H9 (cell line): Measurements from ENCODE around the gene INPP5F. TPM values are rescaled to one million over a fixed set of nuclear protein-coding genes. Genes with fewer than 3 reads are reported as not detected.

Experiments
- DNase-seq: peaks from one replicate; pipeline ENCODE4 v3.0.0-alpha.2; 2017
- H2AFZ ChIP-seq: one replicate; pipeline ENCODE4 v1.6.1; 2013; ENCODE audit warnings: mild to moderate bottlenecking, low read length, control low read depth, moderate library complexity
- H2AK5ac ChIP-seq: 2 replicates; pipeline ENCODE4 v1.6.1; 2013; ENCODE audit warnings: low read length, control low read depth, mixed read lengths; ENCODE audit not compliant: insufficient read length
- H2BK120ac ChIP-seq: one replicate; pipeline ENCODE4 v1.6.1; 2013; ENCODE audit warnings: low read depth, mild to moderate bottlenecking, low read length, control low read depth, inconsistent platforms; ENCODE audit not compliant: poor library complexity, severe bottlenecking
- H2BK12ac ChIP-seq: 2 replicates; pipeline ENCODE4 v1.6.1; 2013; ENCODE audit warnings: low read length, control low read depth, mixed read lengths, low read depth; ENCODE audit not compliant: insufficient read length
- H2BK15ac ChIP-seq: 2 replicates; pipeline ENCODE4 v1.6.1; 2013; ENCODE audit warnings: low read depth, low read length, control low read depth
- H2BK20ac ChIP-seq: one replicate; pipeline ENCODE4 v1.6.1; 2013; ENCODE audit warnings: low read depth, mild to moderate bottlenecking, low read length, control low read depth, inconsistent platforms; ENCODE audit not compliant: poor library complexity, severe bottlenecking
- H2BK5ac ChIP-seq: 2 replicates; pipeline ENCODE4 v1.6.1; 2013; ENCODE audit warnings: low read length, control low read depth, mixed read lengths; ENCODE audit not compliant: insufficient read length
- H3K14ac ChIP-seq: 2 replicates; pipeline ENCODE4 v1.6.1; 2013; ENCODE audit warnings: low read length, control low read depth; ENCODE audit not compliant: insufficient read depth
- H3K18ac ChIP-seq: 2 replicates; pipeline ENCODE4 v1.6.1; 2013; ENCODE audit warnings: low read depth, mild to moderate bottlenecking, mixed read lengths, low read length, control low read depth; ENCODE audit not compliant: insufficient read length
- H3K23ac ChIP-seq: 2 replicates; pipeline ENCODE4 v1.6.1; 2013; ENCODE audit warnings: low read length, control low read depth, mixed read lengths, low read depth; ENCODE audit not compliant: insufficient read length
- H3K23me2 ChIP-seq: 2 replicates; pipeline ENCODE4 v1.6.1; 2013; ENCODE audit warnings: low read depth, mild to moderate bottlenecking, mixed read lengths, low read length, control low read depth; ENCODE audit not compliant: insufficient read length, poor library complexity, severe bottlenecking
- H3K27ac ChIP-seq: 2 replicates; pipeline ENCODE4 v1.5.1; 2013; ENCODE audit warnings: low read length, control low read depth, mixed read lengths, low read depth; ENCODE audit not compliant: insufficient read length
- H3K27me3 ChIP-seq: 2 replicates; pipeline ENCODE4 v1.6.1; 2013; ENCODE audit warnings: low read length, control low read depth, inconsistent platforms; ENCODE audit not compliant: insufficient read depth
- H3K4ac ChIP-seq: 2 replicates; pipeline ENCODE4 v1.6.1; 2013; ENCODE audit warnings: low read depth, mild to moderate bottlenecking, control low read depth, inconsistent platforms, low read length, moderate library complexity
- H3K4me1 ChIP-seq: 2 replicates; pipeline ENCODE4 v1.6.1; 2013; ENCODE audit warnings: low read length, control low read depth, inconsistent platforms; ENCODE audit not compliant: insufficient read depth
- H3K4me2 ChIP-seq: 2 replicates; pipeline ENCODE4 v1.6.1; 2013; ENCODE audit warnings: low read length, control low read depth, mixed read lengths; ENCODE audit not compliant: insufficient read length, insufficient read depth
- H3K56ac ChIP-seq: 2 replicates; pipeline ENCODE4 v1.6.1; 2013; ENCODE audit warnings: low read depth, mild to moderate bottlenecking, mixed read lengths, low read length, control low read depth; ENCODE audit not compliant: insufficient read length
- H3K79me1 ChIP-seq: 2 replicates; pipeline ENCODE4 v1.6.1; 2013; ENCODE audit warnings: low read depth, mild to moderate bottlenecking, moderate library complexity, low read length, control low read depth, inconsistent platforms; ENCODE audit not compliant: insufficient read depth, poor library complexity, severe bottlenecking
- H3K79me2 ChIP-seq: 2 replicates; pipeline ENCODE4 v1.6.1; 2013; ENCODE audit warnings: low read length, control low read depth, inconsistent platforms; ENCODE audit not compliant: insufficient read depth
- H3K9ac ChIP-seq: 2 replicates; pipeline ENCODE4 v1.6.1; 2013; ENCODE audit warnings: low read length, control low read depth, mixed read lengths; ENCODE audit not compliant: insufficient read length; ENCODE audit errors: extremely low read depth
- H3K9me3 ChIP-seq: one replicate; pipeline ENCODE4 v1.6.1; 2013; ENCODE audit warnings: low read depth, low read length, inconsistent platforms; ENCODE audit not compliant: control insufficient read depth
- H3T11ph ChIP-seq: one replicate; pipeline ENCODE4 v1.6.1; 2013; ENCODE audit warnings: mild to moderate bottlenecking, low read length, control low read depth, inconsistent platforms
- H4K20me1 ChIP-seq: one replicate; pipeline ENCODE4 v1.6.1; 2013; ENCODE audit not compliant: control insufficient read depth, insufficient read length, insufficient read depth
- H4K5ac ChIP-seq: 2 replicates; pipeline ENCODE4 v1.6.1; 2013; ENCODE audit warnings: low read depth, mild to moderate bottlenecking, mixed read lengths, low read length, control low read depth; ENCODE audit not compliant: insufficient read length
- H4K8ac ChIP-seq: replicated peaks from 2 replicates; pipeline ENCODE4 v1.6.1; 2013; ENCODE audit warnings: low read length, control low read depth, mixed read lengths, low read depth; ENCODE audit not compliant: insufficient read length
- H4K91ac ChIP-seq: 2 replicates; pipeline ENCODE4 v1.6.1; 2013; ENCODE audit warnings: low read depth, mild to moderate bottlenecking, moderate library complexity, mixed read lengths, low read length, control low read depth; ENCODE audit not compliant: insufficient read length
- H3K27ac Mint-ChIP-seq, 3 experiments: 2 replicates in 2 of 3; 3 replicates in 1 of 3; pipeline ENCODE4 v1.8.0; 2020 to 2021; ENCODE audit warnings: mixed read lengths in 3 of 3, mild to moderate bottlenecking in 1 of 3, moderate library complexity in 1 of 3
- H3K27me3 Mint-ChIP-seq: 2 replicates; pipeline ENCODE4 v1.8.0; 2021; ENCODE audit warnings: low read depth, mild to moderate bottlenecking, moderate library complexity, mixed read lengths
- H3K36me3 Mint-ChIP-seq, 3 experiments: 2 replicates in 2 of 3; 3 replicates in 1 of 3; pipeline ENCODE4 v1.8.0; 2020 to 2021; ENCODE audit warnings: low read depth in 3 of 3, mixed read lengths in 3 of 3; ENCODE audit not compliant: insufficient read depth in 1 of 3
- H3K4me1 Mint-ChIP-seq, 2 experiments: 2 replicates each; pipeline ENCODE4 v1.8.0; 2020; ENCODE audit warnings: mixed read lengths in 2 of 2
- H3K4me3 Mint-ChIP-seq, 2 experiments: 2 replicates in 1 of 2; 3 replicates in 1 of 2; pipeline ENCODE4 v1.8.0; 2020 to 2021; ENCODE audit warnings: mild to moderate bottlenecking in 2 of 2, mixed read lengths in 2 of 2, moderate library complexity in 1 of 2
- H3K9me3 Mint-ChIP-seq, 2 experiments: 2 replicates in 1 of 2; 3 replicates in 1 of 2; pipeline ENCODE4 v1.8.0; 2020; ENCODE audit warnings: mild to moderate bottlenecking in 2 of 2, mixed read lengths in 2 of 2, moderate library complexity in 1 of 2
- WGBS: extraction: QIAGEN DNeasy Blood & Tissue Kit; methylation state at CpG from one replicate; pipeline ENCODE4 v1.1.7; 2013; ENCODE audit warnings: missing lambda C conversion rate, low lambda C conversion rate, mixed read lengths; ENCODE audit not compliant: insufficient read length; ENCODE audit errors: extremely low coverage; 5-methylcytosine and 5-hydroxymethylcytosine counted together
- total RNA-seq: library from RNA; stranded (reverse); gene quantifications from 2 replicates; pipeline ENCODE4 v1.2.1, GENCODE V29; 2021
- TF ChIP-seq, protein P1 (sequence below): fragments of 200-600 bp; sonication (generic); conservative IDR thresholded peaks from 3 replicates; pipeline ENCODE4 v1.8.0; 2021; ENCODE audit warnings: antibody characterized with exemption, mild to moderate bottlenecking

INPP5F gene
- total RNA-seq, 1 experiment from 2014 or later, result 108 TPM

DNA sequence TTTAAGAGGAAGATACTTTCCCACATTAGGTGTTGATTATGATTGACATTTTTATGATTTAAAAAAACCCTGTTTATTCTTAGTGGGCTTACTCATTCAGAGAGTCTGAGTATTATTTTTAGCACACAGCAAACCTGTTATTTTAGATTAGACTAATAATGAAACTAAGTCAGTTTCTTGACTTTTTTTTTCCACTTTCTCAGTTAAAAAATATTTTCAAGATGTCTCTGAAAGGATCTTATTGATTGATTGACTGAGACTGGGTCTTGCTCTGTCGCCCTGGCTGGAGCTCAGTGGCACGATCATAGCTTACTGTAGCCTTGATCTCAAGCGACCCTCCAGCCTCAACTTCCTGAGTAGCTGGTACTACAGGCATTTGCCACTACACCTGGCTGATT lies 20.4 kb upstream of the INPP5F start:
- Histone ChIP-seq H2BK120ac (no peak overlapping the region), H3K9ac (no peak overlapping the region), H4K5ac (no peak overlapping the region), H3K9me3 (no peaks in the 10 kb centered on the region), H3K23ac (no peak overlapping the region), H3K27ac (no peak overlapping the region), H2BK20ac (no peak overlapping the region), H2BK12ac (no peak overlapping the region), H3K4ac (no peak overlapping the region), H3K14ac (no peak overlapping the region), H3K79me2 (no peaks in the 10 kb centered on the region), H2AK5ac (no peak overlapping the region), H2AFZ (no peak overlapping the region), H3K27me3 (no peaks in the 10 kb centered on the region), H4K20me1 (no peaks in the 10 kb centered on the region), H3K4me2 (no peak overlapping the region), H2BK5ac (no peak overlapping the region), H4K8ac (no peak overlapping the region), H3K4me1 (peaks cover 3% of the 10 kb centered on the region; the same call in 1 of the 2 replicates), H2BK15ac (no peak overlapping the region), H3K18ac (no peak overlapping the region), H4K91ac (no peak overlapping the region), H3T11ph (no peak overlapping the region), H3K23me2 (no peaks in the 10 kb centered on the region), H3K79me1 (no peaks in the 10 kb centered on the region), H3K56ac (no peak overlapping the region)
- no CpG with 5 or more reads among the region's 3 CpGs for WGBS
- Mint-ChIP-seq H3K27me3 (no peaks in the 10 kb centered on the region; the same call in 1 of the 2 replicates), H3K36me3 (peaks cover 11 to 25% (median 14%) of the 10 kb centered on the region in 3 experiments), H3K27ac (no peak overlapping the region), H3K9me3 (peaks cover 27 to 34% of the 10 kb centered on the region in 2 experiments), H3K4me3 (no peak overlapping the region), H3K4me1 (peaks cover 25 to 31% of the 10 kb centered on the region in 2 experiments)
- DNase-seq, result no peak
- TF ChIP-seq, protein P1, sequence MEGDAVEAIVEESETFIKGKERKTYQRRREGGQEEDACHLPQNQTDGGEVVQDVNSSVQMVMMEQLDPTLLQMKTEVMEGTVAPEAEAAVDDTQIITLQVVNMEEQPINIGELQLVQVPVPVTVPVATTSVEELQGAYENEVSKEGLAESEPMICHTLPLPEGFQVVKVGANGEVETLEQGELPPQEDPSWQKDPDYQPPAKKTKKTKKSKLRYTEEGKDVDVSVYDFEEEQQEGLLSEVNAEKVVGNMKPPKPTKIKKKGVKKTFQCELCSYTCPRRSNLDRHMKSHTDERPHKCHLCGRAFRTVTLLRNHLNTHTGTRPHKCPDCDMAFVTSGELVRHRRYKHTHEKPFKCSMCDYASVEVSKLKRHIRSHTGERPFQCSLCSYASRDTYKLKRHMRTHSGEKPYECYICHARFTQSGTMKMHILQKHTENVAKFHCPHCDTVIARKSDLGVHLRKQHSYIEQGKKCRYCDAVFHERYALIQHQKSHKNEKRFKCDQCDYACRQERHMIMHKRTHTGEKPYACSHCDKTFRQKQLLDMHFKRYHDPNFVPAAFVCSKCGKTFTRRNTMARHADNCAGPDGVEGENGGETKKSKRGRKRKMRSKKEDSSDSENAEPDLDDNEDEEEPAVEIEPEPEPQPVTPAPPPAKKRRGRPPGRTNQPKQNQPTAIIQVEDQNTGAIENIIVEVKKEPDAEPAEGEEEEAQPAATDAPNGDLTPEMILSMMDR, result no peak
